H1 (cell line): Measurements from ENCODE around the gene CACNA1B. TPM values are rescaled to one million over a fixed set of nuclear protein-coding genes. Genes with fewer than 3 reads are reported as not detected.

Experiments used
- CTCF ChIA-PET: fragments of 300-600 bp; sonication (Branson Sonifier 250); formaldehyde crosslinking; loops from one replicate; lab custom pipeline; 2021; ENCODE audit not compliant: partially characterized antibody; lab: Charles Lee
- POLR2A ChIA-PET: fragments of 300-600 bp; sonication (Branson Sonifier 250); formaldehyde crosslinking; loops from one replicate; lab custom pipeline; 2021; ENCODE audit warnings: inconsistent platforms; ENCODE audit not compliant: partially characterized antibody; lab: Charles Lee
- DNase-seq, 2 experiments: peaks; one replicate each; pipeline versions ENCODE4 v3.0.0 to v3.0.0-alpha.2; 2010 to 2022; ENCODE audit warnings: low spot score in 2 of 2, low read depth in 1 of 2, mixed read lengths in 1 of 2
- FAIRE-seq: peaks from 2 replicates; lab custom pipeline; 2011; peaks lifted over from hg19 to GRCh38; lab: Jason Lieb, UNC
- H2AFZ ChIP-seq: 2 replicates; pipeline ENCODE4 v1.8.1; 2012; ENCODE audit warnings: low read length, inconsistent platforms
- H2AK5ac ChIP-seq: 2 replicates; pipeline ENCODE4 v1.6.1; 2013; ENCODE audit warnings: low read depth, low read length
- H2BK120ac ChIP-seq: replicated peaks from 2 replicates; pipeline ENCODE3; 2013; ENCODE audit warnings: low read depth, low read length, inconsistent platforms
- H2BK12ac ChIP-seq: 2 replicates; pipeline ENCODE4 v1.6.1; 2013; ENCODE audit warnings: low read depth, low read length
- H2BK15ac ChIP-seq: 2 replicates; pipeline ENCODE4 v1.6.1; 2013; ENCODE audit warnings: low read length
- H2BK20ac ChIP-seq: 2 replicates; pipeline ENCODE4 v1.6.1; 2013; ENCODE audit warnings: low read length
- H2BK5ac ChIP-seq: 2 replicates; pipeline ENCODE4 v1.6.1; 2013; ENCODE audit warnings: low read depth, low read length
- H3K14ac ChIP-seq: 2 replicates; pipeline ENCODE4 v1.6.1; 2013; ENCODE audit warnings: inconsistent platforms; ENCODE audit not compliant: insufficient read length
- H3K18ac ChIP-seq: 2 replicates; pipeline ENCODE4 v1.6.1; 2013; ENCODE audit warnings: low read length; ENCODE audit errors: extremely low read depth
- H3K23ac ChIP-seq: 2 replicates; pipeline ENCODE4 v1.6.1; 2013; ENCODE audit warnings: inconsistent platforms; ENCODE audit not compliant: insufficient read length
- H3K23me2 ChIP-seq: 2 replicates; pipeline ENCODE4 v1.6.1; 2013; ENCODE audit warnings: low read depth, low read length
- H3K27ac ChIP-seq: 2 replicates; pipeline ENCODE4 v1.6.1; 2011; ENCODE audit warnings: low read depth, low read length, inconsistent platforms
- H3K27me3 ChIP-seq, 4 experiments: replicated peaks in 1 of 4; 1 replicate in 1 of 4; 2 replicates in 3 of 4; pipeline versions ENCODE4 v1.6.1 to v1.8.1; 2011 to 2013; ENCODE audit warnings: low read length in 3 of 4, mild to moderate bottlenecking in 3 of 4, inconsistent platforms in 2 of 4, mixed read lengths in 2 of 4, moderate library complexity in 1 of 4; ENCODE audit not compliant: control insufficient read depth in 3 of 4, insufficient read depth in 3 of 4; ENCODE audit errors: extremely low read depth in 1 of 4
- H3K36me3 ChIP-seq, 4 experiments: 2 replicates each; pipeline versions ENCODE4 v1.6.1 to v1.8.1; 2011 to 2013; ENCODE audit warnings: mild to moderate bottlenecking in 4 of 4, low read length in 3 of 4, moderate library complexity in 2 of 4, control low read depth in 1 of 4, inconsistent platforms in 1 of 4; ENCODE audit not compliant: insufficient read depth in 4 of 4, control insufficient read depth in 2 of 4
- H3K4ac ChIP-seq: replicated peaks from 2 replicates; pipeline ENCODE3; 2013; ENCODE audit warnings: low read length, low read depth, mixed read lengths, inconsistent platforms; ENCODE audit not compliant: insufficient read length
- H3K4me1 ChIP-seq, 4 experiments: replicated peaks in 1 of 4; 1 replicate in 1 of 4; 2 replicates in 3 of 4; pipeline versions ENCODE4 v1.6.1 to v1.8.1; 2011 to 2013; ENCODE audit warnings: low read length in 3 of 4, inconsistent platforms in 2 of 4, mixed read lengths in 1 of 4; ENCODE audit not compliant: insufficient read depth in 4 of 4, control insufficient read depth in 3 of 4
- H3K4me2 ChIP-seq, 2 experiments: 2 replicates each; pipeline versions ENCODE4 v1.6.1 to v1.8.1; 2011 to 2013; ENCODE audit warnings: low read depth in 2 of 2, low read length in 2 of 2, control low read depth in 1 of 2, inconsistent platforms in 1 of 2, mild to moderate bottlenecking in 1 of 2; ENCODE audit not compliant: insufficient read depth in 1 of 2
- H3K4me3 ChIP-seq, 4 experiments: fragments of 200-600, 300-600 bp in 1 of 4; sonication (generic), shearing (Covaris generic), sonication (Bioruptor Twin) in 1 of 4; 2 replicates each; pipeline versions ENCODE4 v1.5.1 to v1.8.1; 2011 to 2016; ENCODE audit warnings: low read length in 4 of 4, low read depth in 3 of 4, control low read depth in 2 of 4, inconsistent platforms in 2 of 4, mild to moderate bottlenecking in 2 of 4, mixed read lengths in 1 of 4, moderate library complexity in 1 of 4; ENCODE audit not compliant: insufficient read depth in 2 of 4; ENCODE audit errors: extremely low read depth in 1 of 4
- H3K56ac ChIP-seq: replicated peaks from 2 replicates; pipeline ENCODE3; 2013; ENCODE audit warnings: low read depth, mild to moderate bottlenecking, mixed read lengths, low read length, inconsistent platforms; ENCODE audit not compliant: insufficient read length
- H3K79me1 ChIP-seq: 2 replicates; pipeline ENCODE4 v1.6.1; 2013; ENCODE audit warnings: low read depth, low read length, control low read depth
- H3K79me2 ChIP-seq, 2 experiments: 2 replicates each; pipeline versions ENCODE4 v1.6.1 to v1.8.1; 2012 to 2013; ENCODE audit warnings: low read length in 2 of 2, mild to moderate bottlenecking in 2 of 2, inconsistent platforms in 1 of 2; ENCODE audit not compliant: insufficient read depth in 2 of 2, control insufficient read depth in 1 of 2
- H3K9ac ChIP-seq, 4 experiments: replicated peaks in 1 of 4; 1 replicate in 1 of 4; 2 replicates in 3 of 4; pipeline versions ENCODE4 v1.6.1 to v1.8.1; 2011 to 2013; ENCODE audit warnings: low read depth in 3 of 4, low read length in 3 of 4, control low read depth in 2 of 4, mild to moderate bottlenecking in 2 of 4, moderate library complexity in 2 of 4, inconsistent platforms in 1 of 4; ENCODE audit errors: extremely low read depth in 1 of 4
- H3K9me3 ChIP-seq, 2 experiments: 2 replicates each; pipeline versions ENCODE4 v1.6.1 to v1.8.1; 2012 to 2013; ENCODE audit warnings: mild to moderate bottlenecking in 2 of 2, moderate library complexity in 2 of 2, control low read depth in 1 of 2, inconsistent platforms in 1 of 2, low read depth in 1 of 2, low read length in 1 of 2, mixed read lengths in 1 of 2; ENCODE audit not compliant: insufficient read depth in 2 of 2
- H4K20me1 ChIP-seq, 2 experiments: replicated peaks in 1 of 2; 2 replicates each; pipeline versions ENCODE3 to v1.8.1; 2011 to 2013; ENCODE audit warnings: inconsistent platforms in 2 of 2, low read length in 2 of 2, mild to moderate bottlenecking in 1 of 2; ENCODE audit not compliant: insufficient read depth in 2 of 2, control insufficient read depth in 1 of 2
- H4K5ac ChIP-seq: 2 replicates; pipeline ENCODE4 v1.6.1; 2013; ENCODE audit warnings: low read length, low read depth, mixed read lengths, inconsistent platforms; ENCODE audit not compliant: insufficient read length
- H4K8ac ChIP-seq: 2 replicates; pipeline ENCODE4 v1.8.0; 2013; ENCODE audit warnings: mild to moderate bottlenecking, moderate library complexity, low read length, inconsistent platforms; ENCODE audit not compliant: insufficient read depth; ENCODE audit errors: extremely low read depth
- H4K91ac ChIP-seq: replicated peaks from 2 replicates; pipeline ENCODE3; 2013; ENCODE audit warnings: low read length, mixed read lengths, inconsistent platforms; ENCODE audit not compliant: insufficient read length
- CTBP2 ChIP-seq: IDR thresholded peaks from 2 replicates; pipeline ENCODE4 v1.7.0; 2011; ENCODE audit warnings: borderline replicate concordance, mild to moderate bottlenecking, moderate library complexity, mixed read lengths, low read length; ENCODE audit not compliant: insufficient read depth, insufficient read length
- FOSL1 ChIP-seq: IDR thresholded peaks from 2 replicates; pipeline ENCODE4 v1.6.1; 2011; ENCODE audit warnings: mild to moderate bottlenecking, low read depth, low read length, moderate library complexity; ENCODE audit not compliant: insufficient read depth
- GTF2F1 ChIP-seq: IDR thresholded peaks from 2 replicates; pipeline ENCODE4 v1.6.1; 2012; ENCODE audit warnings: low read depth, low read length, improper control_type of control experiment, borderline replicate concordance
- KDM4A ChIP-seq: IDR thresholded peaks from one replicate; pipeline ENCODE4 v1.7.1; 2012; ENCODE audit warnings: low read depth, mild to moderate bottlenecking, moderate library complexity, low read length, inconsistent platforms; ENCODE audit not compliant: severe bottlenecking
- NANOG ChIP-seq: IDR thresholded peaks from 2 replicates; pipeline ENCODE4 v1.6.1; 2011; ENCODE audit warnings: low read length, low read depth, mild to moderate bottlenecking, inconsistent platforms; ENCODE audit not compliant: insufficient read depth, poor library complexity, severe bottlenecking
- RAD21 ChIP-seq, 2 experiments: IDR thresholded peaks in 1 of 2; conservative IDR thresholded peaks in 1 of 2; 2 replicates each; pipeline ENCODE4 v1.6.1; 2011; ENCODE audit warnings: low read depth in 2 of 2, low read length in 2 of 2, improper control_type of control experiment in 1 of 2, inconsistent platforms in 1 of 2, mild to moderate bottlenecking in 1 of 2, moderate library complexity in 1 of 2
- SP2 ChIP-seq: IDR thresholded peaks from 2 replicates; pipeline ENCODE4 v1.6.1; 2012; ENCODE audit warnings: mild to moderate bottlenecking, low read length, inconsistent platforms
- SRF ChIP-seq: IDR thresholded peaks from 2 replicates; pipeline ENCODE4 v1.6.1; 2011; ENCODE audit warnings: mild to moderate bottlenecking, low read depth, low read length, moderate library complexity
- TEAD4 ChIP-seq: IDR thresholded peaks from 2 replicates; pipeline ENCODE4 v1.6.1; 2012; ENCODE audit warnings: low read depth, low read length, inconsistent platforms, mixed read lengths
- WGBS, 2 experiments: shearing (Covaris generic) in 1 of 2; methylation state at CpG; one replicate each; pipeline versions ENCODE4 v1.1.6 to v1.1.7; 2013 to 2015; ENCODE audit warnings: low lambda C conversion rate in 2 of 2, mixed read lengths in 2 of 2, inconsistent platforms in 1 of 2, low coverage in 1 of 2, missing lambda C conversion rate in 1 of 2; ENCODE audit not compliant: insufficient replicate concordance in 2 of 2, insufficient coverage in 1 of 2, insufficient read length in 1 of 2; ENCODE audit errors: extremely low coverage in 1 of 2, missing lambda C conversion rate in 1 of 2; 5-methylcytosine and 5-hydroxymethylcytosine counted together
- polyA plus RNA-seq, 7 experiments: library from polyadenylated mRNA; depleted of rRNA in 3 of 7; stranded (reverse) in 5 of 7; unstranded in 2 of 7; fragments of >200 nt in 5 of 7; fragments of 200-250 nt in 2 of 7; gene quantifications; 1 replicate in 5 of 7; 2 replicates in 1 of 7; 4 replicates in 1 of 7; pipeline versions ENCODE4 v1.2.1 to v1.2.3, GENCODE V29; 2011 to 2013; ENCODE audit warnings: missing spikeins in 2 of 7, mixed read lengths in 2 of 7
- total RNA-seq: library from RNA; stranded (reverse); fragmentation: NEBNext Ultra II Directional; extraction: Animal tissue kit (Norgen Biotek cat#: 25700); gene quantifications from 2 replicates; pipeline ENCODE4 v1.2.1, GENCODE V29; 2021

The CACNA1B gene
- total and polyA plus RNA-seq, 2 of the 8 experiments (the other 6 are each of a cell fraction or from before 2014, with no cell fraction given) = 1.5 to 5.7 TPM

- H4K5ac ChIP-seq = no peak overlapping the region
- no peak overlapping the region for H3K4me2 ChIP-seq
- H3K27me3 ChIP-seq = no peaks in the 10 kb centered on the region
- no peak overlapping the region for H2BK15ac ChIP-seq
- no peak overlapping the region for H3K23ac ChIP-seq
- H4K20me1 ChIP-seq = peaks cover 0 to 6% of the 10 kb centered on the region in 2 experiments
- no peak overlapping the region for H3K4ac ChIP-seq
- ChIA-PET CTCF (interaction anchor here (1.1 kb wide), 1 partner anchor 10 kb away, joined by 3 read pairs; no protein-coding TSS in a partner anchor), POLR2A (no interaction called here)
- no peak overlapping the region for H2BK20ac ChIP-seq
- no peak overlapping the region for H4K91ac ChIP-seq
- no peak overlapping the region for H3K14ac ChIP-seq
- no peak overlapping the region for H3K9ac ChIP-seq
- no peak overlapping the region for H4K8ac ChIP-seq
- H2BK120ac ChIP-seq = no peak overlapping the region
- no peak overlapping the region for H2AK5ac ChIP-seq
- no peak for DNase-seq
- no peaks in the 10 kb centered on the region; the same call in 1 of the 2 replicates for H3K79me1 ChIP-seq
- H3K36me3 ChIP-seq = peaks cover 0 to 7% (median under 1%) of the 10 kb centered on the region in 4 experiments; a peak in 3 of 8 replicates
- H3K79me2 ChIP-seq = no peaks in the 10 kb centered on the region
- no peak overlapping the region for H2AFZ ChIP-seq
- H3K56ac ChIP-seq = no peak overlapping the region
- WGBS, 2 experiments = 76% methylated on average over 3 of the region's 3 CpGs; no CpG with 5 or more reads in 1 of the 2 experiments
- no peak overlapping the region for H3K27ac ChIP-seq
- TF ChIP-seq SP2 = no peak
- no peak for TF ChIP-seq GTF2F1
- TF ChIP-seq RAD21 (IDR thresholded peaks at IDR 0.05 in 1 of 2, conservative IDR thresholded peaks at IDR 0.05 in 1 of 2; ENCODE audit: low read depth in 2 of 2, low read length in 2 of 2) = no peak
- no peak for TF ChIP-seq CTBP2
- TF ChIP-seq NANOG = no peak
- TF ChIP-seq FOSL1 = no peak
- no peak for TF ChIP-seq SRF
- TF ChIP-seq TEAD4 = no peak
- TF ChIP-seq KDM4A = no peak
- TF ChIP-seq, all 59 proteins: peak for 0
- Histone ChIP-seq H3K23me2 (no peaks in the 10 kb centered on the region), H3K4me1 (no peaks in the 10 kb centered on the region), H3K4me3 (no peak overlapping the region), H3K9me3 (peaks cover 26 to 43% of the 10 kb centered on the region in 2 experiments), H2BK12ac (no peak overlapping the region), H2BK5ac (no peak overlapping the region; the same call in 1 of the 2 replicates), H3K18ac (no peak overlapping the region)
- no peak for FAIRE-seq
These were observed 35.1 kb downstream of the CACNA1B start for GRCh38 chr9:137912671-137913070.
